Body of pancreas (tissue), 4 donors: ENCODE data around the gene TM7SF2. TPM values are rescaled to one million over a fixed set of nuclear protein-coding genes. Genes with fewer than 3 reads are reported as not detected.

Experiments
- ATAC-seq: fragments of 150-250 bp; one replicate; pipeline ENCODE4 v1.9.1; 2016
- DNase-seq, 4 donors: peaks; one replicate each; pipeline ENCODE4 v3.0.0-alpha.2; 2019
- H3K27ac ChIP-seq, 4 donors: fragments of 200-600 bp; sonication (generic); 1 replicate in 3 of 4; 2 replicates in 1 of 4; pipeline versions ENCODE4 v1.5.1 to v1.6.1; 2016 to 2019; ENCODE audit warnings: mild to moderate bottlenecking in 1 of 4, mixed read lengths in 1 of 4, moderate library complexity in 1 of 4
- H3K27me3 ChIP-seq, 2 donors: fragments of 200-600 bp; sonication (generic); one replicate each; pipeline ENCODE4 v1.6.0; 2016; ENCODE audit warnings: mild to moderate bottlenecking in 1 of 2
- H3K36me3 ChIP-seq, 2 donors: fragments of 200-600 bp; sonication (generic); replicated peaks in 1 of 2; 2 replicates each; pipeline ENCODE4 v1.5.1; 2016; ENCODE audit warnings: low read depth in 2 of 2; ENCODE audit not compliant: insufficient read depth in 1 of 2
- H3K4me1 ChIP-seq: fragments of 200-600 bp; sonication (generic); one replicate; pipeline ENCODE4 v1.6.0; 2016
- H3K4me3 ChIP-seq, 2 donors: fragments of 200-600 bp; sonication (generic); 1 replicate in 1 of 2; 2 replicates in 1 of 2; pipeline ENCODE4 v1.5.1; 2016 to 2019
- H3K9me3 ChIP-seq, 3 donors: fragments of 200-600 bp; sonication (generic); 1 replicate in 2 of 3; 2 replicates in 1 of 3; pipeline ENCODE4 v1.5.1; 2016
- CTCF ChIP-seq, 7 experiments: fragments of 450-650 bp in 4 of 7; fragments of 200-600 bp in 3 of 7; sonication (generic) in 3 of 7; IDR thresholded peaks; one replicate each; pipeline ENCODE4 v1.5.1; 2016 to 2019; ENCODE audit warnings: antibody characterized with exemption in 7 of 7
- POLR2A ChIP-seq, 3 donors: fragments of 450-650 bp; IDR thresholded peaks; one replicate each; pipeline ENCODE4 v1.6.1; 2016; ENCODE audit warnings: antibody characterized with exemption in 3 of 3, mild to moderate bottlenecking in 2 of 3
- WGBS, 2 donors: methylation state at CpG; one replicate each; pipeline ENCODE4 v1.1.5; 2017; 5-methylcytosine and 5-hydroxymethylcytosine counted together
- intact Hi-C: fragments of 100-400 bp; cut with DNase I; formaldehyde crosslinking; loops from one replicate; pipeline ENCODE4 v1.15.1; 2023
- microRNA-seq, 2 donors: library from miRNA; unstranded; fragments of <30 nt; microRNA quantifications; one replicate each; pipeline ENCODE4, GENCODE V29; 2016; ENCODE audit warnings: borderline number of aligned reads in 2 of 2, borderline replicate concordance in 2 of 2
- small RNA-seq: library from RNA; depleted of rRNA; stranded (forward); fragments of <200 nt; gene quantifications from one replicate; pipeline ENCODE3, GENCODE V24; 2016
- total RNA-seq, 2 donors: library from RNA; depleted of rRNA; stranded (reverse); fragments of >200 nt; gene quantifications; one replicate each; pipeline ENCODE4 v1.1.0, GENCODE V29; 2016

The TM7SF2 gene
- total RNA-seq, 2 donors from 2014 or later, result 25.4 to 85.6 TPM

- TF ChIP-seq POLR2A (IDR thresholded peaks at IDR 0.05) (no peak), CTCF (IDR thresholded peaks at IDR 0.05) (no peak)
- intact Hi-C loops, result no loop called here
- no peak overlapping the region for H3K4me3 ChIP-seq
- no peak overlapping the region for H3K27ac ChIP-seq
- ATAC-seq, result no peak
- H3K27me3 ChIP-seq, result no peaks in the 10 kb centered on the region
- no peak for DNase-seq
- H3K9me3 ChIP-seq, result no peaks in the 10 kb centered on the region
- H3K4me1 ChIP-seq, result no peaks in the 10 kb centered on the region
- 58 to 65% methylated on average over 5 of the region's 5 CpGs for WGBS, 2 donors
- no peaks in the 10 kb centered on the region for H3K36me3 ChIP-seq
Observed at GRCh38 chr11:65159012-65159411, 47.3 kb downstream of the TM7SF2 start.

- H3K36me3 ChIP-seq, result no peaks in the 10 kb centered on the region
- no peaks in the 10 kb centered on the region for H3K9me3 ChIP-seq
- no peaks in the 10 kb centered on the region for H3K27me3 ChIP-seq
- 67 to 68% methylated on average over 3 of the region's 3 CpGs for WGBS, 2 donors
- no peak for TF ChIP-seq POLR2A (IDR thresholded peaks at IDR 0.05)
- intact Hi-C loops, result no loop called here
- H3K27ac ChIP-seq, result no peak overlapping the region
- no peak overlapping the region for H3K4me3 ChIP-seq
- H3K4me1 ChIP-seq, result peaks cover 4% of the 10 kb centered on the region
- ATAC-seq, result no peak
- no peak for DNase-seq
Observed at GRCh38 chr11:65160643-65161042, 49.0 kb downstream of the TM7SF2 start.

GRCh38 chr11:65163684-65164083 is 52.0 kb downstream of the TM7SF2 start:
- ATAC-seq, result no peak
- WGBS, 2 donors, result 82% methylated on average over 2 of the region's 2 CpGs
- Histone ChIP-seq H3K27ac (no peak overlapping the region), H3K4me1 (peaks cover 9% of the 10 kb centered on the region), H3K9me3 (no peaks in the 10 kb centered on the region), H3K36me3 (no peaks in the 10 kb centered on the region), H3K27me3 (no peaks in the 10 kb centered on the region), H3K4me3 (no peak overlapping the region)
- TF ChIP-seq CTCF (IDR thresholded peaks at IDR 0.05) (no peak), POLR2A (IDR thresholded peaks at IDR 0.05) (no peak)
- DNase-seq, result no peak
- intact Hi-C loops, result no loop called here

Small RNA genes lying within 50 kb of the gene (microRNA-seq; reads per million reads assigned to microRNA genes)
- 0 reads per million in 2 donors for gene MIR6751

Small RNA genes lying within 50 kb of the gene (small RNA-seq; reads per million reads assigned to genes)
- gene HIGD1AP10 (not detected), gene PDCL2P2 (not detected), gene RNU2-23P (0.23 reads per million)

Other genes starting within 250 kb of the TM7SF2 start
- 10 to 100 TPM; 18.7 to 45.2 TPM for gene EHD1, start 233.3 kb upstream of the TM7SF2 start, total RNA-seq
- gene ATG2A, start 194.7 kb upstream of the TM7SF2 start, total RNA-seq, result 10 to 100 TPM; 16.3 to 34.3 TPM
- gene PPP2R5B, start 187.2 kb upstream of the TM7SF2 start, total RNA-seq, result 10 to 100 TPM; 12.7 to 35.6 TPM
- gene GPHA2, start 176.0 kb upstream of the TM7SF2 start, total RNA-seq, result 10 to 100 TPM in 1 of 2 donors, 1 to 10 TPM in 1; 7.3 to 18.5 TPM
- gene MAJIN, start 139.8 kb upstream of the TM7SF2 start, total RNA-seq, result under 1 TPM in 1 of 2 donors, not detected in 1; 0.78 TPM
- gene BATF2, start 114.9 kb upstream of the TM7SF2 start, total RNA-seq, result 10 to 100 TPM in 1 of 2 donors, 1 to 10 TPM in 1; 2.3 to 20.8 TPM
- gene ARL2, start 97.7 kb upstream of the TM7SF2 start, total RNA-seq, result 10 to 100 TPM; 67.6 to 75.5 TPM
- 10 to 100 TPM in 1 of 2 donors, 1 to 10 TPM in 1; 7.9 to 10.6 TPM for gene SNX15, start 84.4 kb upstream of the TM7SF2 start, total RNA-seq
- gene SAC3D1, start 70.7 kb upstream of the TM7SF2 start, total RNA-seq, result 10 to 100 TPM in 1 of 2 donors, 1 to 10 TPM in 1; 5.4 to 30.3 TPM
- 10 to 100 TPM in 1 of 2 donors, 1 to 10 TPM in 1; 1.6 to 11.5 TPM for gene NAALADL1, start 53.3 kb upstream of the TM7SF2 start, total RNA-seq
- gene CDCA5, start 27.8 kb upstream of the TM7SF2 start, total RNA-seq, result 1 to 10 TPM in 1 of 2 donors, not detected in 1; 2.3 TPM
- gene ZFPL1, start 27.6 kb upstream of the TM7SF2 start, total RNA-seq, result 10 to 100 TPM; 23.1 to 29.3 TPM
- gene VPS51, start 15.7 kb upstream of the TM7SF2 start, total RNA-seq, result 100 to 1,000 TPM; 206 to 360 TPM
- gene ZNHIT2, start 5.8 kb downstream of the TM7SF2 start, total RNA-seq, result 10 to 100 TPM; 18.7 to 33.9 TPM
- gene FAU, start 10.3 kb downstream of the TM7SF2 start, total RNA-seq, result 1,000 to 10,000 TPM; 1,320 to 1,355 TPM
- 10 to 100 TPM; 34.2 to 35.6 TPM for gene MRPL49, start 10.4 kb downstream of the TM7SF2 start, total RNA-seq
- gene SYVN1, start 22.6 kb downstream of the TM7SF2 start, total RNA-seq, result 10 to 100 TPM; 41.0 to 97.2 TPM
- gene SPDYC, start 58.4 kb downstream of the TM7SF2 start, total RNA-seq, result not detected
- gene CAPN1, start 70.1 kb downstream of the TM7SF2 start, total RNA-seq, result 100 to 1,000 TPM; 142 to 245 TPM
- gene POLA2, start 150.1 kb downstream of the TM7SF2 start, total RNA-seq, result 10 to 100 TPM in 1 of 2 donors, 1 to 10 TPM in 1; 7.3 to 19.1 TPM
- gene CDC42EP2, start 203.0 kb downstream of the TM7SF2 start, total RNA-seq, result 10 to 100 TPM in 1 of 2 donors, 1 to 10 TPM in 1; 8.3 to 16.8 TPM
- 10 to 100 TPM; 18.1 to 30.1 TPM for gene DPF2, start 222.0 kb downstream of the TM7SF2 start, total RNA-seq
- not detected for gene TIGD3, start 242.9 kb downstream of the TM7SF2 start, total RNA-seq